Activated CD4-positive, alpha-beta T cell treated with anti-CD3 and anti-CD28 coated beads, Interleukin-2, Interleukin-6, amounts not matched to agents 100 ng/mL and 50 ng/mL, durations not matched to agents 16 hours and 8 hours (primary cell): ENCODE data around the gene RAPGEF5.

Experiments used
- DNase-seq: peaks from one replicate; pipeline ENCODE4 v3.0.0-alpha.2; 2020

The RAPGEF5 gene

GRCh38 chr7:22183522-22184280 lies 173.3 kb downstream of the RAPGEF5 start:
- peak; percentile 34 for DNase-seq

DNA sequence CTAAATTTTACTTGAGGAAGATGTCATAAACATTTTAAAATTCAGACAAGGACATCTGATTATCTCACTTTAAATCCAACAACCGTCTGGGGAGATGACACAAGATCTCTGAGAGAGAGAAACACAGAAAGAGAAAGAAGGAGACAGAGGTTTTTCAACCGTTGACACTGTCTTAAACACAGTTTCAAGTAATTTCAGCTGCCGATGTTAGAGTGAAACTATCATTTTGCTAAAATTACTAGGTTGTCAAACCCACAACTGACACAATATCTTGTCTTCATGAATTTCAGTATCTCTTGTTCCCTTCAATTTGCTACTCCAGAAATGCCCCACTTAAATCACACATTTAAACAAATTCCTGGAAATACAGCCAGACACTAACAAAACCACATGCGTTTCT lies 174.8 kb downstream of the RAPGEF5 start:
- DNase-seq, result peak; percentile 52

DNA sequence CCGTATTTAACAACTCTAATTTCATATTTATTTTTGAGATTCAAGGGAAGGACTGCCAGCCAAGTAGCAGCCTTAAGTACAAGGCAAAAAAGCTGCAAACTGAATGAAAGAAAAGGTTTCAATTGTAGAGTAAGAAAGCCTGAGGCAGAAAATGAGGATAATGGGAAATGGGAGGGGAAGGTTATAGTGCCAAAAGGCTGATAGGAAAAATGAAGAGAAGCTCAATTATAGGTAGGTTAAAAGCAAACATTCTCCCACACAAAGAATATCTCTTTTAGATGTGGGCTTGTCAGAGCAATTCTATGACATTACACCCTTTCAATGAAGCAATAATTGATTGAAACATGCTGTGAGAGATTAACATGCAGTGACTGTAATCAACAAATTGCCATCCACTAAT lies 175.3 kb downstream of the RAPGEF5 start:
- no peak for DNase-seq

GRCh38 chr7:22179442-22179879 lies 177.5 kb downstream of the RAPGEF5 start:
- no peak for DNase-seq

DNA sequence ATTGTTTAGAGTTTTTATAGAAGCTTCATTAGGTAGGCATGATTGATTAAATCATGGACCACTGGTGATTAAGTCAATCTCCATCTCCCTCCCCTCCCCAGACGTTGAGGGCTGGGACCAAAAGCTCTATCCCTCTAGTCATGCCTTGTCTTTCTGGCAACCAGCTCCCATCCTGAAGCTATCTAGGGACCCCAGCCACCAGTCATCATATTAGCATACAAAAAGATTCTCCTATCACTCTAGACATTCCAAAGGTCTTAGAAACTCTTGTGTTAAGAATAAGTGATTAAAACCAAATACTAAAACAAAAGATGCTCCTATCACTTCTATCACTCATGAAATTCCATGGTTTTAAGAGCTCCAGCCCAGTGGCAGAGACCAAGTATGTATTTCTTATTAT lies 178.2 kb downstream of the RAPGEF5 start:
- DNase-seq, result no peak

DNA sequence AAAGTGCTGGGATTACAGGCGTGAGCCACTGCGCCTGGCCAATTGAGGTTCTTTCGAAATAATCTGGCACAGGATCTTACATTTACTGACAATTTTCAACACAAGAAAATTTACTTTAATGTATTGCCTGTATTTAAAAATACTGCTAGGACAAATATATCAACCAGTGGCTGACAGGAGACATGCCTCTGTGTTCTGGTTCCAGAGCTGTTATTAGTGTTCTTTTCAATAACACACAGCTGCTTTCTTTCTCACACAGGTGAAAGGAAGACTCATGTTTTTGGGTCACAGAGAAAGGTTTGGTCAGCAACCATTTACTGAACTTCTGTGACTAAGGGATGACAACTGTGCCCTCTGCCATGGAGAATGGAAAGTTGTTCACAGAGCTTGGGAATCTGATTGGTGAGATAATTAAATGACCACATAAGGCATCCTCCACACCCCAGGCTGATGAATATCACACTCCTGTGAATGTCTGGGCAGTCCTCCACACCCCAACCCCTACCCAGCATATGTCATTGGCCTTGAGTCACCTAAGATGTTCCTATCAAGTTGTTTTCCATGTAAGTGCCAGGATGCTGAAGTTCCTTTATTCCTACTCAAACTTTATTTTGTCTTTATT lies 180.1 kb downstream of the RAPGEF5 start:
- DNase-seq, result no peak

DNA sequence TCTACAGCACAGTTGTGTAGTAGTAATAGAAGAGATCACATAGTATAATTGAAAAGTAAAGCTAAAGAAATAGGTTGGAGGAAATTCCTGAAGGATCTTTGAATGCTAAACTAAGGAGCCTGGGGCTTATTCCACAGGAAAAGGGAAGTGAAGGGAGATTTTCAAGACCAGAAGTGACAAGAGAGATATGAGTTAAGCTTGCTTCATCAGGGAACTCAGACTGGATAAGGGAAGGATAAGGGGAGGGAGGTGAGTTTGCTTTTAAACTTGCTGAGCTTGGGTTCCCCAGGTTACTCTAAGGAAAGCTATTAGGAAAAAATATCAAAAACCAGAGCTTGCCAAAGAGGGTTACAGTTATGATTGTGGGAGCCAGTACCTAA lies 182.4 kb downstream of the RAPGEF5 start:
- DNase-seq, result no peak

GRCh38 chr7:22173685-22174573 lies 183.0 kb downstream of the RAPGEF5 start:
- peak; percentile 68 for DNase-seq

- no peak for DNase-seq
Measured at GRCh38 chr7:22168129-22168634, 188.8 kb downstream of the RAPGEF5 start.

DNA sequence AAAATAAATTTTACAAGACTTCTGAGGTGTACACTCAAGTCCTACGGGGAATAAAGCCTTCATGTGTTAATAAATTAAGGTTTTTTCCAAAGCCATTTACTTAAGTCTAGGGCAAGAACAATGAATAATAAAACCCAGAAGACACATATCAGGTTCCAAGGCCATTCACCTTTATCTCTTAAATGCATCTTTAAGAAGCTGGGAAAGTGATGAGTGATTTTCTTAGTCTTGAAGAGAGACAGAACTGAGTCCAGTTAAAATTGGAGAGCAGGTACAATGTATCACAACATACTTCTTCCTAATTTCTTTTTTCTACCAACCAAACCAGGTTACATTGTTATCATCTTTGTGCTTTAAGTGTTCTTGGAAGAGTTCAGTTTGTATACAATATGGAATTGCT lies 189.5 kb downstream of the RAPGEF5 start:
- DNase-seq, result no peak

- no peak for DNase-seq
Measured at GRCh38 chr7:22166928-22167327, 190.0 kb downstream of the RAPGEF5 start.

DNA sequence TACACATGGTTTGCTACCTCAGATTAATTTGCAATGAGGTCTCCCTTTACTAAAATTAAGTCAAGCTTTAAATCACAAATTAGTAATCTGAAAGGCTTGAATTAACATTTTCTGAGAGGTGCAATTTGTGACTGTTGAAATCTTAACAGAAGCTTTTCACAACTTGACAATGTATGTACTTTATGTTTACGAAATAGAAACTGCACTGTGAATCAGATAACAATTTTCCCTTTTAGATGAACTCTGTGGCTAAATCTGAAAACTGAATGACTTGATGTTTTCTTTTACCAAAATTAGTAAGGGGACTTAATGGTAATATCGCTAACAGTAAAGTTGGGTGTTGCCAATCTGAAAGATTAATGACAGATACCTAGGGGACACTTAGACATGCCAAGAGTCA lies 197.6 kb downstream of the RAPGEF5 start:
- no peak for DNase-seq

GRCh38 chr7:22157552-22157951 lies 199.4 kb downstream of the RAPGEF5 start:
- no peak for DNase-seq

- DNase-seq, result peak; percentile 23
Measured at GRCh38 chr7:22156205-22156604, 200.7 kb downstream of the RAPGEF5 start.

DNA sequence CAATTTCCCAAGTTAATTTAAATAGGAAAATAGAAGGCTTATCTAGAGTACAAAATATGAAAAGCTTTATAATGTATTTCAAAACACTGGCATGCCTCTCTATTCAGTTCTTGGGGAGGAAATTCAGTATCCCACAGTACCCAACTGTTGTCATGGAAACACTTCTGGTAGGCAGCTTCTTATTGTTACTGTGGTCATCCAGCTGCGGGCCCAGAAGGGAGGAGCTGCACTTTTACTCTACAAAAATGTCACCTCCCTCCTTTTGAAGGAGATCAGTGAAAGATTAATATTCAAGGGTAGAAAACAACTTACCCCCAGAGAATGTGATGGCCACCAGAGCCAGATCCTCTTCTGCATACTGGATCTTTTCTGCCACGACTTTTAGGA lies 202.8 kb downstream of the RAPGEF5 start:
- DNase-seq, result no peak

GRCh38 chr7:22153432-22154142 lies 203.4 kb downstream of the RAPGEF5 start:
- no peak for DNase-seq

DNA sequence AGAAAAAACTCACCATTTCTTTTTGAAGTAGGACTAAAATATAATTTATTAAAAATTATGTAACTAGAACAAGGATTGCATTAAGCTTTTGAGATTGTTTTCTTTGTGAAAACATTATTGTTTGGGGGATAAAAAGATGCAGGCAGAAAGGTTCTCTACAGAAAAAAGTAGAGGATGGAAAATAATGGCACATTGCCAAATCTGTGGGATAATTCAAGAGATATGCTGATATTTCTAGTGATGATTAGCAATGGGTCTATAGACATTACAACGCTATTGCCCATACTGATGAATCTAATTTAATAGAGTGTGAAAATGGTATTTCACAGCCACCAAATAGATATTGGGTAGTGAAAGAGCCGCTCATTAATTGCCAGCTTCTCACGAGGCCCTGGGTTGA lies 204.3 kb downstream of the RAPGEF5 start:
- DNase-seq, result no peak

DNA sequence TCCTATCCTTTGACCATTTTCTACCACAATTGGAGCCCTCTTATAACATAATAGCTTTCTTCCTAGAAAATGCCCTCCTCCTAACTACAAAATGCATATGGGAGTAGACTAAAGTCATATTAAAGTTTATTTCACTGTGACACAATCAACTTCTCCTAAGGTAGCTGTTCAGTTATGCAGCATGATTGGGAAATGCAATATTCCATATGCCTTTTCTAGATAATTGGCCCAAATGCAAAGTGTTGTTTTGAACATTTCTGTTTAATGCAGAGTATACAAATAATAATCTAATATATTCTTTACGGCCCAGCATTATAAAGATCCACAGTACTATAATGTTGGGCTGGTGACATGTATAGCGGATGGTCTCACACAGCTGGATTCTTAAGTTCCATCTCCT lies 205.1 kb downstream of the RAPGEF5 start:
- no peak for DNase-seq

GRCh38 chr7:22150221-22150620 lies 206.7 kb downstream of the RAPGEF5 start:
- DNase-seq, result no peak

- no peak for DNase-seq
Measured at GRCh38 chr7:22147868-22148267, 209.1 kb downstream of the RAPGEF5 start.

DNA sequence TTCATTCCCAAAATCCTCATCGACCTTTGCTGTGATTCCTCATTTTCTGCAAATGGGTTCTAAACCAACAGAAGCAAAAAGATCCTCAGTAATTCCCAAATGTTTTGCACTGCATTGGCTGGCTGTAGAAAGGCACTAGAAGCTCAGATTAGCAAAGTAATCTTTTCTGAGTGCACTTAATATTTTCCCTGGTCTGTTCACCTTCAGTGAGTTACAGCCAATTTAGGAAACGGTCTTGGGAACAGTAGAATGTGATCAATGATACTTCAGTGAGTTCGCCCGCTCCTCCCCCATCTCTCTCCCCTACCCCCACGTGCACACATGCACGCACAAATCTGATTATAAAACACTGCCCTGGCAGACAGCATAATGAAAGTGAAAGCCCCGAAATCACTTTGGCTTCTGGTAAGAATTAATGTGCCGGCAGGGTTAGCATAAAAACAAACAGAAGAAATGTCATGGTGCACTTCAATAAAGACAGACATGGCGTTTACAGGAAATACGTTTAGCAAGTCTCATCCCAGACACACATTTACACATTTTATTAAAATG lies 209.9 kb downstream of the RAPGEF5 start:
- no peak for DNase-seq

- no peak for DNase-seq
Measured at GRCh38 chr7:22144950-22145349, 212.0 kb downstream of the RAPGEF5 start.

DNA sequence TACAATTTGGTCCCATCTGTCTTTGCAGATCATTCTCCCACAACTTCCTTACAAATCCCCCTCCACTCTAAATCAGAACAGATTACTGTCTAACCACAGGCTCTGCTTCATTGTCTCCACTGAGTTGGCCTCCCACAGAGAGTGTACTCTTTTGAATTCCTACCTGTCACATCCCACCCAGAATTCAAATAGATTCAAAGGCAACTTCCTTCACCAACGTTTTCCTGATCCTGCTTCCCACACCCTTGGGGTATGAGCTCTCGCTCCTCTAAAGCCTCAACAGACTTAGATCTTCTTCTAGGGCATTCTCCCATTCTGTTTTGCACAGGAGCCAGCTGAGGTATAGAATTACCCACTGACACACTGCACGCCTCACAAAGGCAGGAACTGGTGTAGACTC lies 213.5 kb downstream of the RAPGEF5 start:
- DNase-seq, result no peak
